Lung (tissue), 12 donors: ENCODE data around the gene PRKCE. TPM values are rescaled to one million over a fixed set of nuclear protein-coding genes. Genes with fewer than 3 reads are reported as not detected.

Experiments used
- ATAC-seq: fragments of 200-7000 bp; cut with Tn5 transposase; one replicate; pipeline ENCODE4 v1.9.1; 2020; ENCODE audit warnings: moderate number of reproducible peaks; ENCODE audit not compliant: insufficient read depth, low FRiP score
- DNase-seq, 3 donors: peaks; one replicate each; pipeline ENCODE4 v3.0.0-alpha.2; 2013 to 2017
- H3K27ac ChIP-seq, 2 donors: one replicate each; pipeline ENCODE4 v1.5.1; 2013; ENCODE audit warnings: mild to moderate bottlenecking in 2 of 2, moderate library complexity in 2 of 2, control low read depth in 1 of 2, inconsistent platforms in 1 of 2, low read depth in 1 of 2, low read length in 1 of 2
- H3K27me3 ChIP-seq, 3 donors: one replicate each; pipeline ENCODE4 v1.5.1; 2013; ENCODE audit warnings: low read length in 2 of 3; ENCODE audit not compliant: control insufficient read depth in 3 of 3, insufficient read depth in 3 of 3
- H3K36me3 ChIP-seq, 4 donors: one replicate each; pipeline ENCODE4 v1.5.1; 2013; ENCODE audit warnings: low read length in 4 of 4, mild to moderate bottlenecking in 1 of 4, moderate library complexity in 1 of 4; ENCODE audit not compliant: control insufficient read depth in 4 of 4, insufficient read depth in 4 of 4
- H3K4me1 ChIP-seq, 5 donors: one replicate each; pipeline ENCODE4 v1.5.1; 2013; ENCODE audit warnings: low read length in 5 of 5, mild to moderate bottlenecking in 2 of 5, moderate library complexity in 1 of 5; ENCODE audit not compliant: control insufficient read depth in 5 of 5, insufficient read depth in 5 of 5
- H3K4me3 ChIP-seq: one replicate; pipeline ENCODE4 v1.5.1; 2013; ENCODE audit warnings: mild to moderate bottlenecking, control low read depth, moderate library complexity
- H3K9ac ChIP-seq, 2 donors: one replicate each; pipeline ENCODE4 v1.5.1; 2013; ENCODE audit warnings: low read length in 2 of 2, control low read depth in 1 of 2; ENCODE audit not compliant: insufficient read depth in 1 of 2
- H3K9me3 ChIP-seq, 4 donors: one replicate each; pipeline ENCODE4 v1.5.1; 2013; ENCODE audit warnings: low read length in 3 of 4, mild to moderate bottlenecking in 1 of 4, moderate library complexity in 1 of 4; ENCODE audit not compliant: control insufficient read depth in 4 of 4, insufficient read depth in 3 of 4
- CTCF ChIP-seq: IDR thresholded peaks from 2 replicates; pipeline ENCODE4 v1.5.1; 2012; ENCODE audit warnings: mild to moderate bottlenecking; ENCODE audit errors: control extremely low read depth, extremely low read depth
- WGBS, 2 donors: extraction: QIAGEN DNeasy Blood & Tissue Kit; methylation state at CpG; one replicate each; pipeline ENCODE4 v1.1.7; 2013; 5-methylcytosine and 5-hydroxymethylcytosine counted together
- polyA plus RNA-seq, 2 donors: library from polyadenylated mRNA; stranded (reverse); fragments of 200-250 nt; gene quantifications; one replicate each; pipeline ENCODE4 v1.2.1, GENCODE V29; 2013
- total RNA-seq, 2 donors: library from RNA; depleted of rRNA in 1 of 2; stranded (reverse); fragments of >200 nt in 1 of 2; gene quantifications; one replicate each; pipeline ENCODE4 v1.2.1, GENCODE V29; 2014 to 2021
- donor health status: control.
- donor health status: control.
- donor health status: Bipolar disorder and iron deficiency.
- donor health status: healthy.
- donor health status: DM: yes; HTN: yes; CAD: no.

Gene PRKCE
- total and polyA plus RNA-seq, 4 donors = 12.5 to 82.2 (median 32.1) TPM

GRCh38 chr2:45809205-45809604 is 157.7 kb downstream of the PRKCE start:
- Histone ChIP-seq H3K27ac (no peak overlapping the region), H3K4me3 (no peak overlapping the region), H3K36me3 (no peaks in the 10 kb centered on the region), H3K4me1 (peaks cover 6 to 15% (median 9%) of the 10 kb centered on the region in 5 donors), H3K9ac (no peak overlapping the region), H3K9me3 (no peaks in the 10 kb centered on the region), H3K27me3 (no peaks in the 10 kb centered on the region)
- ATAC-seq = no peak
- no peak for TF ChIP-seq CTCF
- DNase-seq = no peak
- WGBS, 2 donors = 89 to 90% methylated on average over 4 of the region's 4 CpGs

- TF ChIP-seq CTCF = no peak
- Histone ChIP-seq H3K36me3 (no peaks in the 10 kb centered on the region), H3K4me1 (peaks cover 12 to 35% (median 19%) of the 10 kb centered on the region in 5 donors), H3K27me3 (no peaks in the 10 kb centered on the region), H3K9ac (no peak overlapping the region), H3K4me3 (no peak overlapping the region), H3K9me3 (no peaks in the 10 kb centered on the region), H3K27ac (no peak overlapping the region)
- 90 to 94% methylated on average over 3 of the region's 3 CpGs for WGBS, 2 donors
- DNase-seq (peak in 1 of 3 donors; percentile 22), ATAC-seq (no peak)
These were observed 160.6 kb downstream of the PRKCE start for GRCh38 chr2:45812011-45812500.

DNA sequence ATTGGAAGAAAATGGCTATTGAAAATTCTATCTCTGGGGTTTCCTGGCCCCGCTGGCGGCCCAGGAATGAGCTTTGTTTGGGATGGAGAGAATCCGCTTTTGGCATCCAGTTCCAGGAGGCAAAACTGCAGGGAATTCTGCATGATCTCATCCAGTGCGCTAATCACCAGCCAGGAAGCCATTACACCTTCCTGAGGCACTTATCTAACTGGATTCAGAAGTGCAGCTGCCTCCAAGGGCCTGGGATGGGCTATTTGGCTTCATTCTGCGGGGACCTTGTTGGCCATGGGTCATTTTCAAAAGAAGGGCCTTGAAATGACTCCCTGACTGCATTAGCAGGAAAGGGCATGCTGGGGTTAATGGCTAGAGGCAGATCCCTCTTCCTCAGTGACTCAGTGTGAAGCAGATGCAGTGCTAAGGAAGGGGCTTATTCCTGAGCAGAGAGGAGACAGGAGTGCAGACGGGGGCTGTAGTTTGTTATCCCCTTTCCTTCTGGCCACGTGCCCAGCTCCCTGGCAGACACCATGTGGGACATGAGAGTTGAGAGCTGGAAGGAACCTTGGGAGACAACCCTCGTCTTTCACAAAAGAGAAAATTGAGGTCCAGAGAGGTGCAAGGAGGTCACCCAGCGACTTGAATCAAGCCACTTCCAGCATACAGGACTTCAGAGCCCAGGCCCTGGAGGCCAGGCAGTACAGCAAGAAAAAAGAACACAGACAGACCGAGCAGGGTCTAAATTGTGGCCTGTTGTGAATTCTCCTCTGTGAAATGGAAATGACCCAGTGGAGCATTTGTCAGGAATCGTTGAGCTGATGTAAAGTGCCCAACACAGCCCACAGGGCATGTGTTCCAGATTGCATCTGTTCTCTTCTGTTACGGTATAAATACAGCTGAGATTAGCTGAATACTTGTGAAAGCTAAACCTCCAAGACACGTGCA is 161.8 kb downstream of the PRKCE start:
- Histone ChIP-seq H3K9me3 (no peaks in the 10 kb centered on the region), H3K36me3 (no peaks in the 10 kb centered on the region), H3K27ac (peak overlapping the region; percentile 2 to 42), H3K4me1 (peaks cover 11 to 38% (median 19%) of the 10 kb centered on the region in 5 donors), H3K9ac (peak overlapping the region in 1 of 2 donors; percentile 30), H3K4me3 (no peak overlapping the region), H3K27me3 (no peaks in the 10 kb centered on the region)
- 63 to 74% methylated on average over 13 of the region's 13 CpGs for WGBS, 2 donors
- no peak for TF ChIP-seq CTCF
- no peak for ATAC-seq
- peak; percentile 76 to 79 (median 79) for DNase-seq
